Uterus (tissue), 4 donors: ENCODE measurements around the gene EIF3B. TPM values are rescaled to one million over a fixed set of nuclear protein-coding genes. Genes with fewer than 3 reads are reported as not detected.
"Not testable (repeated sequence)": the region's sequence is repeated elsewhere in the genome, so short reads cannot be mapped to it uniquely, and the experiment has no call there.

ENCODE experiments used
- DNase-seq, 2 donors: peaks; one replicate each; pipeline ENCODE4 v3.0.0-alpha.2; 2019 to 2020
- H3K27ac ChIP-seq, 2 donors: fragments of 200-600 bp; sonication (generic); 1 replicate in 1 of 2; 2 replicates in 1 of 2; pipeline ENCODE4 v1.5.1; 2016 to 2018
- H3K27me3 ChIP-seq, 2 donors: fragments of 200-600 bp; sonication (generic); one replicate each; pipeline ENCODE4 v1.5.1; 2018 to 2019; ENCODE audit warnings: control low read depth in 1 of 2
- H3K36me3 ChIP-seq, 2 donors: fragments of 200-600 bp; sonication (generic); one replicate each; pipeline ENCODE4 v1.5.1; 2019; ENCODE audit warnings: control low read depth in 1 of 2
- H3K4me1 ChIP-seq, 2 donors: fragments of 200-600 bp; sonication (generic); one replicate each; pipeline ENCODE4 v1.5.1; 2018 to 2019; ENCODE audit warnings: control low read depth in 1 of 2
- H3K4me3 ChIP-seq, 2 donors: fragments of 200-600 bp; sonication (generic); 1 replicate in 1 of 2; 2 replicates in 1 of 2; pipeline ENCODE4 v1.5.1; 2018 to 2019; ENCODE audit warnings: mild to moderate bottlenecking in 1 of 2
- H3K9me3 ChIP-seq, 2 donors: fragments of 200-600 bp; sonication (generic); one replicate each; pipeline ENCODE4 v1.5.1; 2019; ENCODE audit warnings: control low read depth in 1 of 2
- CTCF ChIP-seq, 4 experiments: fragments of 200-600 bp in 2 of 4; fragments of 450-650 bp in 2 of 4; sonication (generic) in 2 of 4; IDR thresholded peaks; one replicate each; pipeline ENCODE4 v1.5.1; 2016 to 2019; ENCODE audit warnings: antibody characterized with exemption in 4 of 4, mild to moderate bottlenecking in 2 of 4, moderate library complexity in 1 of 4
- POLR2A ChIP-seq, 2 donors: fragments of 450-650 bp; IDR thresholded peaks; one replicate each; pipeline ENCODE4 v1.6.1; 2016; ENCODE audit warnings: antibody characterized with exemption in 2 of 2, mild to moderate bottlenecking in 1 of 2, moderate library complexity in 1 of 2
- intact Hi-C: fragments of 100-400 bp; cut with DNase I; formaldehyde crosslinking; loops from one replicate; pipeline ENCODE4 v1.15.1; 2023; ENCODE audit warnings: low total_unique reads
- total RNA-seq, 4 donors: library from RNA; depleted of rRNA in 3 of 4; stranded (reverse); fragments of >200 nt in 3 of 4; gene quantifications; one replicate each; pipeline versions ENCODE4 v1.1.0 to v1.2.4, GENCODE V29; 2014 to 2023
- donor health status: DM: yes; HTN: yes; CAD: no.

Gene EIF3B
- total RNA-seq, 4 donors from 2014 or later: 67.6 to 155 (median 95.2) TPM

- no peaks in the 10 kb centered on the region for H3K27me3 ChIP-seq
- DNase-seq: no peak
- H3K36me3 ChIP-seq: no peaks in the 10 kb centered on the region
- TF ChIP-seq CTCF (IDR thresholded peaks at IDR 0.05): no peak
- no peak for TF ChIP-seq POLR2A (IDR thresholded peaks at IDR 0.05)
- no peak overlapping the region for H3K4me3 ChIP-seq
- H3K9me3 ChIP-seq: no peaks in the 10 kb centered on the region
- no peaks in the 10 kb centered on the region for H3K4me1 ChIP-seq
- intact Hi-C loops: no loop called here
- H3K27ac ChIP-seq: no peak overlapping the region
Measured at GRCh38 chr7:2373646-2374045, 19.0 kb downstream of the EIF3B start.

GRCh38 chr7:2374401-2374800 lies 19.8 kb downstream of the EIF3B start:
- intact Hi-C loops: no loop called here
- Histone ChIP-seq H3K9me3 (no peaks in the 10 kb centered on the region), H3K27me3 (no peaks in the 10 kb centered on the region), H3K36me3 (no peaks in the 10 kb centered on the region), H3K4me1 (no peaks in the 10 kb centered on the region), H3K4me3 (no peak overlapping the region), H3K27ac (no peak overlapping the region)
- no peak for DNase-seq
- no peak for TF ChIP-seq CTCF (IDR thresholded peaks at IDR 0.05)
- TF ChIP-seq POLR2A (IDR thresholded peaks at IDR 0.05): no peak

- intact Hi-C loops: no loop called here
- H3K36me3 ChIP-seq: no peaks in the 10 kb centered on the region
- TF ChIP-seq POLR2A (IDR thresholded peaks at IDR 0.05): no peak
- no peak overlapping the region for H3K4me3 ChIP-seq
- no peaks in the 10 kb centered on the region for H3K9me3 ChIP-seq
- no peak for DNase-seq
- H3K27me3 ChIP-seq: no peaks in the 10 kb centered on the region
- no peaks in the 10 kb centered on the region for H3K4me1 ChIP-seq
- H3K27ac ChIP-seq: no peak overlapping the region
Measured at GRCh38 chr7:2374830-2375728, 20.5 kb downstream of the EIF3B start.

GRCh38 chr7:2376351-2377154 lies 21.9 kb downstream of the EIF3B start:
- Histone ChIP-seq H3K36me3 (no peaks in the 10 kb centered on the region), H3K9me3 (no peaks in the 10 kb centered on the region), H3K4me1 (no peaks in the 10 kb centered on the region), H3K27me3 (no peaks in the 10 kb centered on the region), H3K27ac (no peak overlapping the region), H3K4me3 (no peak overlapping the region)
- no peak for DNase-seq
- intact Hi-C loops: no loop called here
- TF ChIP-seq CTCF (IDR thresholded peaks at IDR 0.05) (no peak), POLR2A (IDR thresholded peaks at IDR 0.05) (no peak)

- H3K4me3 ChIP-seq, H3K27ac ChIP-seq, DNase-seq, H3K4me1 ChIP-seq, H3K36me3 ChIP-seq, H3K27me3 ChIP-seq, intact Hi-C loops, H3K9me3 ChIP-seq: not testable (repeated sequence)
Measured at GRCh38 chr7:2377492-2377891, 22.9 kb downstream of the EIF3B start.

- H3K27ac ChIP-seq, DNase-seq, H3K9me3 ChIP-seq, H3K36me3 ChIP-seq, intact Hi-C loops, H3K4me1 ChIP-seq, H3K27me3 ChIP-seq, H3K4me3 ChIP-seq: not testable (repeated sequence)
Measured at GRCh38 chr7:2378125-2378524, 23.5 kb downstream of the EIF3B start.
